ENCODE measurements around the gene IGSF6. TPM values are rescaled to one million over a fixed set of nuclear protein-coding genes. Genes with fewer than 3 reads are reported as not detected.

IGSF6 gene
- total and polyA plus RNA-seq, 2 of the 4 experiments (the other 2 are of a cell fraction): not detected

GRCh38 chr16:21613361-21613760 lies 39.0 kb downstream of the IGSF6 start:
- intact Hi-C loops (cut with micrococcal nuclease): no loop called here
- CTCF ChIA-PET: no interaction called here
- Histone ChIP-seq H2BK5ac (ENCODE audit: low read depth, low read length, poor library complexity, severe bottlenecking) (no peak overlapping the region), H3K4me2 (ENCODE audit: low read depth, low read length) (no peak overlapping the region), H2AK5ac (ENCODE audit: low read depth, low read length) (no peak overlapping the region), H3K4ac (ENCODE audit: low read depth, low read length) (no peak overlapping the region), H3K27ac (ENCODE audit: insufficient read depth, low read length) (no peak overlapping the region), H3K9ac (ENCODE audit: low read depth, low read length) (no peak overlapping the region), H3K9me1 (ENCODE audit: insufficient read depth, low read length) (peaks cover 3% of the 10 kb centered on the region), H2AK9ac (replicated peaks; ENCODE audit: low read depth, low read length, poor library complexity) (no peak overlapping the region), H2BK20ac (ENCODE audit: low read depth, low read length) (no peak overlapping the region), H3K23ac (ENCODE audit: low read depth, low read length) (no peak overlapping the region), H4K5ac (ENCODE audit: low read depth, low read length) (no peak overlapping the region), H3K18ac (ENCODE audit: low read depth, low read length) (no peak overlapping the region), H2BK15ac (ENCODE audit: low read depth, low read length) (no peak overlapping the region), H4K20me1 (ENCODE audit: insufficient read depth, low read length) (peaks cover 38% of the 10 kb centered on the region), H2BK120ac (ENCODE audit: low read depth, low read length) (no peak overlapping the region), H4K8ac (ENCODE audit: low read depth in 2 of 2, low read length in 2 of 2) (no peak overlapping the region), H2AFZ (replicated peaks; ENCODE audit: low read length, poor library complexity) (no peak overlapping the region), H3K9me3 (ENCODE audit: control insufficient read depth, insufficient read depth, low read length) (no peaks in the 10 kb centered on the region), H3K56ac (ENCODE audit: extremely low read depth, insufficient read depth, low read length) (no peak overlapping the region), H3K79me1 (ENCODE audit: low read depth in 1 of 2, low read length in 2 of 2) (peaks cover 55 to 68% of the 10 kb centered on the region in 2 experiments), H3K36me3 (ENCODE audit: control insufficient read depth, insufficient read depth, low read length) (peaks cover 4% of the 10 kb centered on the region; the same call in 1 of the 2 replicates), H3K4me1 (ENCODE audit: control insufficient read depth, insufficient read depth, low read length) (peaks cover 6% of the 10 kb centered on the region), H3K14ac (replicated peaks; ENCODE audit: low read depth, low read length) (no peak overlapping the region), H4K91ac (ENCODE audit: insufficient read depth, low read depth, low read length) (no peak overlapping the region), H3K4me3 (ENCODE audit: insufficient read depth, low read depth, low read length) (no peak overlapping the region), H3K27me3 (ENCODE audit: control insufficient read depth, insufficient read depth, low read length) (no peaks in the 10 kb centered on the region)
- dilution Hi-C loops (cut with HindIII; ENCODE audit: low sequenced_read_pairs, unreplicated experiment): no loop called here
- TF ChIP-seq BHLHE40 (IDR thresholded peaks at IDR 0.05; ENCODE audit: low read depth, low read length) (no peak), RAD21 (IDR thresholded peaks at IDR 0.05; ENCODE audit: low read length) (no peak), CEBPB (IDR thresholded peaks at IDR 0.05; ENCODE audit: low read depth, low read length) (no peak), ELK1 (IDR thresholded peaks at IDR 0.05; ENCODE audit: borderline replicate concordance, low read depth, low read length) (no peak), RCOR1 (IDR thresholded peaks at IDR 0.05; ENCODE audit: insufficient replicate concordance, low read length) (no peak), SMC3 (IDR thresholded peaks at IDR 0.05; ENCODE audit: low read depth, low read length) (no peak), FOS (IDR thresholded peaks at IDR 0.05; ENCODE audit: low read depth, low read length) (no peak), USF2 (IDR thresholded peaks at IDR 0.05; ENCODE audit: low read depth, low read length) (no peak), MAFK (IDR thresholded peaks at IDR 0.05; ENCODE audit: low read depth, low read length) (no peak), NFE2L2 (IDR thresholded peaks at IDR 0.05; ENCODE audit: low read depth, low read length) (no peak), MXI1 (IDR thresholded peaks at IDR 0.05; ENCODE audit: borderline replicate concordance, low read depth, low read length) (no peak), MAZ (IDR thresholded peaks at IDR 0.05; ENCODE audit: borderline replicate concordance, low read depth, low read length) (no peak)
- in situ Hi-C loops (cut with MboI; ENCODE audit: low sequenced_read_pairs): no loop called here
- POLR2A ChIA-PET (ENCODE audit: unreplicated experiment): no interaction called here
- no peak for ATAC-seq (ENCODE audit: low read depth)
- DNase-seq: no peak
- no TSS peak for BruUV-seq (replicated peaks)
- WGBS, 2 experiments (ENCODE audit: extremely low coverage in 2 of 2, insufficient read length in 1 of 2): 100% methylated on average over 1 of the region's 4 CpGs; no CpG with 5 or more reads in 1 of the 2 experiments

Data from IMR-90 (cell line).